ENCODE data around the gene ANXA1. TPM values are rescaled to one million over a fixed set of nuclear protein-coding genes. Genes with fewer than 3 reads are reported as not detected.
A peak's percentile ranks its signal among the peaks of the same experiment; 100 is the strongest.

The ANXA1 gene
- total RNA-seq, 2 experiments from 2014 or later, result 310 to 317 TPM

GRCh38 chr9:73166468-73166867 lies 14.8 kb downstream of the ANXA1 start:
- no peak overlapping the region for H3K27ac ChIP-seq (ENCODE audit: low read depth in 1 of 2, low read length in 2 of 2)
- no peak for DNase-seq
- no peaks in the 10 kb centered on the region for H3K27me3 Mint-ChIP-seq
- CTCF ChIA-PET, result interaction anchor here (1.0 kb wide), 1 partner anchor 31 kb away, joined by 3 read pairs; no protein-coding TSS in a partner anchor
- peaks cover 93% of the 10 kb centered on the region for H3K36me3 ChIP-seq (ENCODE audit: insufficient read depth, low read length)
- no peaks in the 10 kb centered on the region for H3K9me3 Mint-ChIP-seq
- peak overlapping the region; percentile 72 for H3K27ac Mint-ChIP-seq
- no peak overlapping the region for H3K4me3 Mint-ChIP-seq
- no peaks in the 10 kb centered on the region for H3K27me3 ChIP-seq (ENCODE audit: control insufficient read depth in 1 of 2, insufficient read depth in 2 of 2, low read length in 2 of 2)
- no peak overlapping the region for H3K4me3 ChIP-seq (ENCODE audit: low read length)
- POLR2A ChIA-PET, result no interaction called here
- H3K36me3 Mint-ChIP-seq (ENCODE audit: low read depth), result peaks cover 93% of the 10 kb centered on the region
- peaks cover 21% of the 10 kb centered on the region for H3K4me1 Mint-ChIP-seq (ENCODE audit: low read depth)
- H3K4me1 ChIP-seq (ENCODE audit: insufficient read depth, low read length), result peaks cover 4% of the 10 kb centered on the region
- intact Hi-C loops (cut with DNase I, micrococcal nuclease), result loop anchor here (5.0 to 10.0 kb wide), 2 partner anchors 34 to 812 kb away; no protein-coding TSS in a partner anchor
- no peaks in the 10 kb centered on the region for H3K9me3 ChIP-seq (ENCODE audit: control insufficient read depth in 1 of 2, insufficient read depth in 1 of 2, low read length in 2 of 2)
- no peak for ATAC-seq (ENCODE audit: poor library complexity)
- TF ChIP-seq CTCF (IDR thresholded peaks at IDR 0.05), result no peak

- Histone ChIP-seq H3K4me3 (ENCODE audit: low read length) (no peak overlapping the region), H3K36me3 (ENCODE audit: insufficient read depth, low read length) (peaks cover 81% of the 10 kb centered on the region), H3K4me1 (ENCODE audit: insufficient read depth, low read length) (peaks cover 4% of the 10 kb centered on the region), H3K9me3 (ENCODE audit: control insufficient read depth in 1 of 2, insufficient read depth in 1 of 2, low read length in 2 of 2) (no peaks in the 10 kb centered on the region), H3K27ac (ENCODE audit: low read depth in 1 of 2, low read length in 2 of 2) (peak overlapping the region in 1 of 2 donors; percentile 3), H3K27me3 (ENCODE audit: control insufficient read depth in 1 of 2, insufficient read depth in 2 of 2, low read length in 2 of 2) (no peaks in the 10 kb centered on the region)
- POLR2A ChIA-PET, result no interaction called here
- no peaks in the 10 kb centered on the region for H3K27me3 Mint-ChIP-seq
- H3K4me1 Mint-ChIP-seq (ENCODE audit: low read depth), result peaks cover 21% of the 10 kb centered on the region
- H3K36me3 Mint-ChIP-seq (ENCODE audit: low read depth), result peaks cover 91% of the 10 kb centered on the region
- H3K9me3 Mint-ChIP-seq, result no peaks in the 10 kb centered on the region
- no peak for TF ChIP-seq CTCF (IDR thresholded peaks at IDR 0.05)
- no peak overlapping the region for H3K4me3 Mint-ChIP-seq
- CTCF ChIA-PET, result interaction anchor here (0.9 kb wide), 1 partner anchor 60 kb away, joined by 3 read pairs; no protein-coding TSS in a partner anchor
- DNase-seq, result no peak
- intact Hi-C loops (cut with DNase I, micrococcal nuclease), result loop anchor here (5.0 to 10.0 kb wide), 2 partner anchors 35 to 813 kb away; no protein-coding TSS in a partner anchor
- H3K27ac Mint-ChIP-seq, result peak overlapping the region; percentile 72
- no peak for ATAC-seq (ENCODE audit: poor library complexity)
Measured at GRCh38 chr9:73167614-73168013, 15.9 kb downstream of the ANXA1 start.

GRCh38 chr9:73168298-73168934 lies 16.8 kb downstream of the ANXA1 start:
- intact Hi-C loops (cut with DNase I, micrococcal nuclease), result loop anchor here (5.0 to 10.0 kb wide), 2 partner anchors 36 to 814 kb away; no protein-coding TSS in a partner anchor
- Histone ChIP-seq H3K9me3 (ENCODE audit: control insufficient read depth in 1 of 2, insufficient read depth in 1 of 2, low read length in 2 of 2) (no peaks in the 10 kb centered on the region), H3K4me1 (ENCODE audit: insufficient read depth, low read length) (no peaks in the 10 kb centered on the region), H3K27ac (ENCODE audit: low read depth in 1 of 2, low read length in 2 of 2) (peak overlapping the region in 1 of 2 donors; percentile 9), H3K27me3 (ENCODE audit: control insufficient read depth in 1 of 2, insufficient read depth in 2 of 2, low read length in 2 of 2) (no peaks in the 10 kb centered on the region), H3K4me3 (ENCODE audit: low read length) (no peak overlapping the region), H3K36me3 (ENCODE audit: insufficient read depth, low read length) (peaks cover 73% of the 10 kb centered on the region)
- no peak for TF ChIP-seq CTCF (IDR thresholded peaks at IDR 0.05)
- no peak for ATAC-seq (ENCODE audit: poor library complexity)
- Mint-ChIP-seq H3K27ac (peak overlapping the region; percentile 72), H3K4me1 (ENCODE audit: low read depth) (peaks cover 21% of the 10 kb centered on the region), H3K9me3 (no peaks in the 10 kb centered on the region), H3K27me3 (no peaks in the 10 kb centered on the region), H3K36me3 (ENCODE audit: low read depth) (peaks cover 88% of the 10 kb centered on the region), H3K4me3 (no peak overlapping the region)
- POLR2A ChIA-PET, result interaction anchor here (0.6 kb wide), 1 partner anchor 66 kb away, joined by 3 read pairs; no protein-coding TSS in a partner anchor
- CTCF ChIA-PET, result interaction anchor here (0.9 kb wide), 1 partner anchor 61 kb away, joined by 3 read pairs; no protein-coding TSS in a partner anchor
- no peak for DNase-seq
